Cerebellar nuclear complex (tissue), 1 donor: ENCODE data around the gene ADNP2.

ENCODE experiments used
- DNase-seq, 2 experiments: peaks; one replicate each; lab custom pipeline; 2025; lab: John Stamatoyannopoulos, UW

Gene ADNP2

GRCh38 chr18:80107426-80107825 lies 1.6 kb upstream of the ADNP2 start:
- no peak for DNase-seq

- DNase-seq, result no peak
Measured at GRCh38 chr18:80108121-80108536, 933 bp upstream of the ADNP2 start.

- no peak for DNase-seq
Measured at GRCh38 chr18:80109676-80110078, 615 bp downstream of the ADNP2 start.

- no peak for DNase-seq
Measured at GRCh38 chr18:80112624-80113248, 3.7 kb downstream of the ADNP2 start.

GRCh38 chr18:80115035-80115434 lies 6.0 kb downstream of the ADNP2 start:
- no peak for DNase-seq

- DNase-seq, result no peak
Measured at GRCh38 chr18:80119111-80119510, 10.0 kb downstream of the ADNP2 start.

GRCh38 chr18:80120932-80121331 lies 11.9 kb downstream of the ADNP2 start:
- no peak for DNase-seq

GRCh38 chr18:80124131-80124530 lies 15.1 kb downstream of the ADNP2 start:
- DNase-seq, result no peak

- no peak for DNase-seq
Measured at GRCh38 chr18:80126797-80127196, 17.7 kb downstream of the ADNP2 start.

GRCh38 chr18:80127635-80128034 lies 18.6 kb downstream of the ADNP2 start:
- DNase-seq, result no peak

- no peak for DNase-seq
Measured at GRCh38 chr18:80129672-80130367, 20.8 kb downstream of the ADNP2 start.

- DNase-seq, result no peak
Measured at GRCh38 chr18:80130555-80130954, 21.5 kb downstream of the ADNP2 start.

GRCh38 chr18:80132180-80132812 lies 23.2 kb downstream of the ADNP2 start:
- DNase-seq, result no peak

GRCh38 chr18:80133124-80133523 lies 24.1 kb downstream of the ADNP2 start:
- no peak for DNase-seq

- DNase-seq, result no peak
Measured at GRCh38 chr18:80135136-80135535, 26.1 kb downstream of the ADNP2 start.

- DNase-seq, result no peak
Measured at GRCh38 chr18:80136679-80137078, 27.6 kb downstream of the ADNP2 start.

- DNase-seq, result no peak
Measured at GRCh38 chr18:80137137-80137536, 28.1 kb downstream of the ADNP2 start.

GRCh38 chr18:80137976-80138375 lies 28.9 kb downstream of the ADNP2 start:
- no peak for DNase-seq

- DNase-seq, result no peak
Measured at GRCh38 chr18:80140455-80140985, 31.5 kb downstream of the ADNP2 start.

- no peak for DNase-seq
Measured at GRCh38 chr18:80143881-80144280, 34.8 kb downstream of the ADNP2 start.

GRCh38 chr18:80145196-80145804 lies 36.2 kb downstream of the ADNP2 start:
- DNase-seq, result no peak

- DNase-seq, result no peak
Measured at GRCh38 chr18:80147037-80147417, 38.0 kb downstream of the ADNP2 start.
